GM19025 (cell line): ENCODE data around the gene CCND1.

Source experiments
- ATAC-seq: cut with Tn5 transposase; IDR thresholded peaks from one replicate; pipeline ENCODE4 v1.9.1; 2021; ENCODE audit warnings: mild to moderate bottlenecking, low read depth, moderate library complexity; ENCODE audit not compliant: unreplicated experiment

The CCND1 gene

GRCh38 chr11:69664103-69664775 is 23.3 kb downstream of the CCND1 start:
- no peak for ATAC-seq

GRCh38 chr11:69664901-69665300 is 23.9 kb downstream of the CCND1 start:
- ATAC-seq, result no peak

GRCh38 chr11:69665669-69666068 is 24.7 kb downstream of the CCND1 start:
- ATAC-seq, result no peak

DNA sequence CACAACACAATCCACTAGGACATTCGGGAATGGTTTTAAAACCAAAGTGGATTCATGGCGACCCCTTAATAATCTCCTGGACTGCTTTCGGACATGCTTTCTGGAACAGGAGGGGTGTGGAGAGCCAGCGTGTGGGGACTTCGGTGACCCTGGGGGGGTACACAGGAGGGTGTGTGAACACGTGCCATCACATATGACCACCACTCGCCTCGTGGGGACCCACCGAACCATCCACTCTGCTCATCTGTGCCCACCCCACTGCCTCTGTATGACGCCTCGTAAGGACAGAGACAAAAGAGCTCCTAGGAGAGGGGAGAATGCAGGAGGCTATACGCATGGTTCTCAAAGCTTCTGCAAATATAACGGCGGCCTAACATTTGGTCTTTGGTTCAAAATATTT is 25.3 kb downstream of the CCND1 start:
- no peak for ATAC-seq

- no peak for ATAC-seq
These were observed 26.0 kb downstream of the CCND1 start for GRCh38 chr11:69666752-69667536.

DNA sequence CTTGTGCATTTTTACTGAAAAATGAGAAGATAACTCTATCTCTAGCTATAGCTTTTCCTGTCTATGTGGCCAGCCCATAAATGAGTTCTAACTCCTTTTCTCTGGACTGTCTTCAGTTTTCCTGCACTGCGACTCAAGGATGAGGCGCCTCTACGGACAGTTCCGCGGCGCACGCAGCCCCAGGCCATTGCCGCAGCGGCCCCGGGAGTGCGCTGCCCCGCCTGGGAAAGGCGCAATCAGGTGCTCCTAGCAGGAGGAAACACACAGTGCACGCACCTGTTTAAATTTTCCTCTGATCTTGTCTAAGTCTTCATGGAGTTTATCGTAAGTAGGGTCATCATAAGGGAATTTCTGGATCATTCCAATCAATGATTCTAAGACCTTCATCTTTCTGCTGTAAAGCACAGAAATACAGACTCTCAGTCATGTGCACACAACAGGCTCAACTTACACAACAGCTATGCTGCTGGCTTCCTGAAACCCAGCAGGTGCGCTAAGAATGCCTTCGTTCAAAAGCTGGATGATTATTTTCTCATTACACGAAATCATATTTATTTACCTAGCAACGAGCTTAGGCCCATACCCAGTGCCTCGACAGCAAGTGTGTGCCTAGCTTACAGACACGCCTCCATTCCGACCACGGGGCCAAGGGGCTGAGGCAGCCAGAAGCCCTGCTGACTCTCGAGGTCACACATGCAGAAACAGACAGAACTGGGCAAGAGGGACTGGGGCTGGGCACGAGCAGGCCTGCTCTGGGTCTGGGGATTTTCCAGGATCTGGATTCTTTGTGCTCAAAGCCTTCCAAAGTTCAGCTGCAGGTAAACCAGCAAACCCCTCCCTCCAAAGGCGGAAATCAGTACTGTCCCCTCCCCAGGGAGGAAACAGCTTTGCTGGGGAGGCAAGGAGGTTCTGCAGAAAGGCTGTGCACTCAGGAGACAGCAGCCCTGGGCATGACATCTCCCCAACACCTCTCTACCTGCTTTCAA is 27.0 kb downstream of the CCND1 start:
- ATAC-seq, result no peak

DNA sequence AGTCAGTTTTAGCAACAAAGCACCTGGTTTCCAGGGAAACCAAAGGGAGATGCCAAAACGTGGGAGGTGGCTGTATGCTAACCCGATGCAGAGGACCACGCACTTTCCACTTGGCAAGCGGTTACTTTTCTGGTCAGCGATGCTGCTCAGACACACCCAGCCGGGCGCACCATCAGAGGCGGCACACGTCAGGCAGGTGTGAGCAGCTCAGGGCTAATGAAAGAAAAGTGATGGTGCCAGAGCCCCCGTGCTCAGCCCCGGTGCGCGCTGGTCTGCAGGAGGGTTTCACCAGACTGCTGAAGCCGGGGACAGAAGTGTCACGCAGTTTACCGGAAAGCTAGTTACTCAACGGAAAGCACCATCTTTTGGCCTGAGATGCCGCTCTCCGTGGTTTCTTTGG is 28.5 kb downstream of the CCND1 start:
- no peak for ATAC-seq

GRCh38 chr11:69670158-69670845 is 29.3 kb downstream of the CCND1 start:
- ATAC-seq, result no peak

- no peak for ATAC-seq
These were observed 30.9 kb downstream of the CCND1 start for GRCh38 chr11:69671734-69672465.

- ATAC-seq, result no peak
These were observed 33.4 kb downstream of the CCND1 start for GRCh38 chr11:69674267-69674885.

- ATAC-seq, result peak; percentile 83
These were observed 34.1 kb downstream of the CCND1 start, which contains the start of gene LTO1 for GRCh38 chr11:69674886-69675714. Gene LTO1 (minus strand): TSS chr11:69675353. CDS start chr11:69675239, 114 bp downstream.

DNA sequence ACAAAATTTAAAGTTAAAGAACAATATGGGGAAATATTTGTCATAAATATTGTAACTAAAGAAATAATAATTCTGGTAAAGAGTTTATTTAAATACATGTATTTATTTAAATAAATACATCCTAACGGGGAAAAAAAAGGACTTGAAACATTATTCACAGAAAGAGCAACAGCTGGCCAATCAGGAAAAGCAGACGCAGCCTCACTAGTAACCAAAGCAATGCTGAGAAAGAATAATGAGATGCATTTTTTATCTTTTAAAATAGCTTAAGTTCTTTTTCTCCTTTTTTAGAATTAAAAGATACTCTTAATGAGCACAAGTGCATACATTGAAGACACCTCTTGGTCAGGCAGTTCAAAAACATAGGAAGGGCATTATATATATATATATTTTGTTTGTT is 36.8 kb downstream of the CCND1 start:
- no peak for ATAC-seq

DNA sequence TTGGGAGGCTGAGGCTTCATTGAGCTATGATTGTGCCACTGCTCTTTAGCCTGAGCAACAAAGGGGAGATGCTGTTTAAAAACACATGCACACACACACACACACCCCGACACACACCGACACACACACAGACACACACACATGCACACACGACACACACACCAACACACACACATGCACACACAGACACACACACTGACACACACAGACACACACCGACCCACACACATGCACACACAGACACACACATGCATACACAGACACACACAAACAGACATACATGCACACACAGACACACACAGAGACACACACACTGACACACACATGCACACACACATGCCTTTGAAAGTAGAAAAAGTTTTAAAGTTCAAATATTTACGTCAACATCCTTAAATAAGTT is 39.7 kb downstream of the CCND1 start:
- ATAC-seq, result no peak

DNA sequence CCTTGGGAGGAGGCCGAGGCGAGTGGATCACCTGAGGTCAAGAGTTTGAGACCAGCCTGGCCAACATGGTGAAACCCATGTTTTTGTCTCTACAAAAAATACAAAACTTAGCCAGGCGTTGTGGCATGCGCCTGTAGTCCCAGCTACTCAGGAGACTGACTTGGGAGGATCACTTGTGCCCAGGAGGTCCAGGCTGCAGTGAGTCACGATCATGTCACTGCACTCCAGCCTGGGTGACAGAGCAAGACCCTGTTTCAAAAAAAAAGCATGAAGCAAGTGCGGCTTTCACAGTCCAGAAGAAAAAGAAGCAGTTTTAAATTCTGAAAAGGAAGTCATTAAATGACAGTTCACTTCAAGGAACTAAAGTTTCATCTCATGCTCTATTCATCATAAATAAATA is 41.3 kb downstream of the CCND1 start:
- no peak for ATAC-seq

- ATAC-seq, result no peak
These were observed 41.8 kb downstream of the CCND1 start for GRCh38 chr11:69682681-69683326.

DNA sequence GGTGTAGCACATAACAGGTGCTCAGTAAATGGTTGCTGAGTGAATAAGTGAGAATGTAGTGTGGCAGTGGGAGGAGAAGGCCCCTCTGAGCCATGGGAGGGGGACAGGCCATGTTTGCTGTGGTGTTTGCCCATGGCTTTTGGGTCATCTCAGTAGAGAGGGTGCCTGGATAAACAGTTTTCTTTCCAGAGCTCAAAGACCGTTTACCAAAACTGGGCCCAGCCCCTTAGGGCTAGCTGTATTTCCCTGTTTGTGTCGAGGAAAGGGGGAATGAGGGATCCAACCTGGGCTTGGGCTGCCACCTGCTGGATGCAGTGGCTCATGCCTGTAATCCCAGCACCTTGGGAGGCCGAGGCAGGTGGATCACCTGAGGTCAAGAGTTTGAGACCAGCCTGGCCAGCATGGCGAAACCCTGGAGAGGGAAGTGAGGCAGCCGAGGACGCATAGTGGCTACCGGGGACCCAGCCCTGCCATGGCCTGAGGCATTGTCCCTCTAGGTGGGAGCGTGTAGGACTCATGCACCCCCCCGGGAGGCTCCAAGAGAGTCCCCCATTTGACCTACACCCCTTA is 42.9 kb downstream of the CCND1 start:
- ATAC-seq, result no peak

GRCh38 chr11:69684651-69685050 is 43.7 kb downstream of the CCND1 start:
- ATAC-seq, result no peak
